SHP77 treated with DMSO at 0.1 percent for 48 hours (cell line): ENCODE data around the gene CYSRT1.
"Not testable (repeated sequence)": the region's sequence is repeated elsewhere in the genome, so short reads cannot be mapped to it uniquely, and the experiment has no call there.

Source experiments
- DNase-seq: peaks from one replicate; lab custom pipeline; 2025; lab: John Stamatoyannopoulos, UW

Gene CYSRT1

DNA sequence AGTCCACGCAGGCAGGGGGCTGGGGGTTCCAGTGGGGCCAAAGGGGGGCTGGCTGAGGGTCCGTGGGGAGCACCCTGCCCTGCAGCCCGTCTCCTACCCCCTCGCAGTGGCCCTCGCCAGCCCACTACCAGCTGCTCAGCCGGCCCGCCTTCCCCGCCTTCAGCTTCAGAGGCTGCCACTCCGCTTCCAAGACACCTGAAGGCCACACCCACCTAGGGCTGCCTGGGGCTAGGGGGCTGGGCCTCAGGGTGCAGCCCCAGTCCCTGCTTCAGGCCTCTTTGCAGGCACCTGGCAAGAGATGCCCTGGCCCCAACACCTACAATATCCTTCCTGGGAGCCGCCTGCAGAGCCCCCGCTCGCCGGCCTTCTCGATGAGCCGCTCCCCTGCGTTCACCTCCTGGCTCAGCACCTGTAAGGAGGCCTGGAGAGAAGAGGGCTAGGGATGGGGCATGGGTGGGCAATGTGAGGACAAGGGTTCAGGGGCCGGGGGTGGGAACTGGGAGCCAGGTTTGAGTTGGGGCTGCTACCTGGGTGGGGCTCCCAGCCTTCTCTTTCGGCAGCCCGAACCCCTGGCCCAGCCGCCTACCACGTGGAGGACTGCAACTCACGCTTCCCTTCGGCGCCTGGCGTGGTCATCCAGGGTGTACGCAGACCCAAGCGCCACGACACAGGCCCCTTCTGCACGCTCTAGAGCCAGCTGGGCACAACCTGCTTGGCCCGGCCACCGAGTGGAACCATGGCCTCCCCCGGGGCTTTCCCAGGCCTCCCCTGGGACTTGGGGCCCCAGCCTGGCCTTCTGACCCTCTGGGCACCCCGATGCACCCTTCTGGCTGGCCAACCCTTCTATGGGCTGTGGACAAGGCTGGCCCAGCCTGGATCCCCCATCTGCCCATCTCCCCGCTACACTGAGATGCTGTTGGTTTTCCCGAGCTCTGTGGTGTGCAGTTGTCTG, 27.9 kb downstream of the CYSRT1 start:
- DNase-seq: no peak

GRCh38 chr9:137253717-137254623, 29.0 kb downstream of the CYSRT1 start:
- no peak for DNase-seq

DNA sequence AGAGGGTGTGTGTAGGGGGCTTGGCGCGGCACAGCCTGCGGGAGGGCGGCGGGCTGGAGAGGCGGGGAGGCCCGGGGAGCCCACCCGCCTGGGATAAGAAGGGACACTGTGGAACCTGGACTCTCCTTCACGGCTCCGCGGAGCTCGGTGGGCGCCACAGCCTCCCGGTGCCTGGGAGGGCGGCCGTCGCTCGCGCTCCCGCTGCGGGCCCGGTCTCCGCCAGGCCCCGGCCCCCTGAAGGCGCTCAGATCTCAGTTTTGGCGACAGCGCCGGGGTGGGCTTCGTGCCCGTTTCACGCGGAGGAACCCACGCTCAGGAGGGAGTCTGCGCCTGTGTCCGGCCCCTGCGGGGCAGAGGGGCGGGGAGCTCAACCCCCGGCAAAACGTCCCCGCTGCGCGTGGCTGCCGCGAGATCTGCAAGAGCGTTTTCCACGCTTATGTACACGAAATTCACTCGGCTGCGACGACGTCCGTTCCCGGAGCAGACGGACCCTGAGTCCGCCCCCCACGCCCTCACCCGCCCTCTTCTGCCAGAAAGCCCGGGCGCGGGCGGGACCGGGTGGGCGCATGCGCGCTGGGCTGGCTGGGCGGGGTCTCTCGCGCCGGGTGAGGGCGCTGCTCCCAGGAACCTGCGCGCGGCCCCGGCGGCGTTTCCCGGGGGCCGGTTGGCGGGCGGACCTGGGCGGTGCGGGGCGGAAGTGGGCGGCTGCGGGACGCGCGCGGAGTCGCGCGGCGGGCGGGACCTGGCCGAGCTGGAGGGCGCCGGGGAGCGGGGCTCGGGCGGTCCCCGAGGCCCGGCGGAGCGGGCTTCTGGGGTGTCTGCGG, 29.9 kb downstream of the CYSRT1 start, which contains the start of gene NELFB:
NELFB (plus strand) TSS at position 704 of the 824 bp plus-strand sequence.
- peak; percentile 65 for DNase-seq

DNA sequence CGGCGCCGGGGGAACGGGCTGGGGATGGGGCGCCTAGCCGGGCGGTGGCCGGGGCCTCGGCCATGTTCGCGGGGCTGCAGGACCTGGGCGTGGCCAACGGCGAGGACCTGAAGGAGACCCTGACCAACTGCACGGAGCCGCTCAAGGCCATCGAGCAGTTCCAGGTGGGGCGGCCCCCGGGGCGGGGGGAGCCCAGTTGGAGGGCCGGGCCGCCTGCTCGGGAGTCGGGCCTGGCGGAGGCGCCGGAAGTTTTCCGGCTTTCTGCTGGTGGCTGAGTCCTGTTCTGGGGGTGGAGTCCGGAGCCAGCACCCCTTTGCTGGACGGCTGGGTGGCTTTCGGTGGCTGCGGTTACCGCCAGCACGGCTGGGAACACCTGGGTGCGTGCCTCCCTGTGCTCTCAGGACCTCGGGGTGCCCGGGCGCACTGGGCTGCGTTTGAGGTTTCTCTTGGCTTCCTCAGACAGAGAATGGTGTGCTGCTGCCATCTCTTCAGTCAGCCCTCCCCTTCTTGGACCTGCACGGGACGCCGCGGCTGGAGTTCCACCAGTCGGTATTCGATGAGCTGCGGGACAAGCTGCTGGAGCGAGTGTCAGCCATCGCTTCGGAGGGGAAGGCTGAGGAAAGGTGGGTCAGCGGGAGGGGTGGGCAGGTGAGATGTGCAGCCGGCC, 30.6 kb downstream of the CYSRT1 start:
- DNase-seq: no peak

DNA sequence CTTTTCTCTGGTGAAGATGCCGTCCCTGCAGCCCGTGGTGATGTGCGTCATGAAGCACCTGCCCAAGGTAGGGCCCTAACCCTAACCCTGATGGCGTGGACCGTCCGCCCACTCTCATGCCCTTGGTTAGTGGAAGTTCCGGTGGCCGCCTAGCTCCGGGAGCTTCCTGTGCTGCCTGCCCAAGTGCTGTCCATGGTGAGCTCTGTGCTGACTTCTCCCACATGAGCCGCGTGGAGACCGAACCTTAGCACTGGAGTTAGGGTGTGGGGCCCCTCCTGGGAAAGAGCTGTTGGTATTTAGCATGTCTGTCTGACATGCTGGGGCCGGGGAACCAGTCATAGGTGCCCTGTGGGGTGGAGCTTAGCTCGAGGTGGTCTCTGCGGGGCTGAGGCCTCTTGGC, 31.4 kb downstream of the CYSRT1 start:
- DNase-seq: no peak

GRCh38 chr9:137256856-137257255, 31.9 kb downstream of the CYSRT1 start:
- DNase-seq: no peak

GRCh38 chr9:137262173-137262908, 37.4 kb downstream of the CYSRT1 start:
- DNase-seq: not testable (repeated sequence)

- no peak for DNase-seq
Measured at GRCh38 chr9:137262909-137263285, 37.9 kb downstream of the CYSRT1 start.

DNA sequence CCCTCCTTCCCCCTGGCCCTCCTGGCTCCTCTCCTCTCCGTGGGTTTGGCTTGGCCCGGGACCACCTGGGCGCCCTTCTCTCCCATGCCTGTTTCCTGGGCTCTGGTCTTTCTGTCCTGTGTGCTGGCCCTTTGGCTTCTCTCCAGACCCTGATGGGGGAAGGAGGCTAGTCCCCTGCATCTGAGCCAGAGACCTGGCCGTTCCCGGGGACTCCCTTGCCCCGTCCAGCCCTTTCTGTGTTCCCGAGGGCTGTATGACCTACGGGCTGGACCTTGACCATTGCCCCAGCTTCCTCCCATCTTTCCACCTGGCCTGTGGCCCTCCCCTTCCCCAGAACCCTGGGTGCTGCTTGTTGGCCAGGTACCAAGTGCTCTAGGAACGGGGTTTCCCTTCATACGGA, 38.5 kb downstream of the CYSRT1 start:
- DNase-seq: no peak

DNA sequence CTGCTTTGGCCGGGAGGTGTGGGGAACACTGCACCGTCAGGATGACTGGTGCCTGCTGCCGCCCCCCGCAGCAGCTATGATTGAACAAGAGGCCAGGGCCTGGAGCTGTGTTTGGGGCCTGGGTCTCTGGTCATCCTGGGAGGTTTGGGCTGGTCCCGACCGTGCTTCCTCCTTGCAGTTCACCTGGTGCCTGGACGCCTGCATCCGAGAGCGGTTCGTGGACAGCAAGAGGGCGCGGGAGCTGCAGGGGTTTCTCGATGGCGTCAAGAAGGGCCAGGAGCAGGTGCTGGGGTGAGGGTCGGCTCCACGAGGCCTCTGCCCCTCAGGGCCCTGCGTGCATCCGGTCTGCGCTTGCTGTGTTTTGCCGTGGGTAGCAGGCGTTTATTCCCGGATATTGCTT, 39.1 kb downstream of the CYSRT1 start:
- DNase-seq: no peak

DNA sequence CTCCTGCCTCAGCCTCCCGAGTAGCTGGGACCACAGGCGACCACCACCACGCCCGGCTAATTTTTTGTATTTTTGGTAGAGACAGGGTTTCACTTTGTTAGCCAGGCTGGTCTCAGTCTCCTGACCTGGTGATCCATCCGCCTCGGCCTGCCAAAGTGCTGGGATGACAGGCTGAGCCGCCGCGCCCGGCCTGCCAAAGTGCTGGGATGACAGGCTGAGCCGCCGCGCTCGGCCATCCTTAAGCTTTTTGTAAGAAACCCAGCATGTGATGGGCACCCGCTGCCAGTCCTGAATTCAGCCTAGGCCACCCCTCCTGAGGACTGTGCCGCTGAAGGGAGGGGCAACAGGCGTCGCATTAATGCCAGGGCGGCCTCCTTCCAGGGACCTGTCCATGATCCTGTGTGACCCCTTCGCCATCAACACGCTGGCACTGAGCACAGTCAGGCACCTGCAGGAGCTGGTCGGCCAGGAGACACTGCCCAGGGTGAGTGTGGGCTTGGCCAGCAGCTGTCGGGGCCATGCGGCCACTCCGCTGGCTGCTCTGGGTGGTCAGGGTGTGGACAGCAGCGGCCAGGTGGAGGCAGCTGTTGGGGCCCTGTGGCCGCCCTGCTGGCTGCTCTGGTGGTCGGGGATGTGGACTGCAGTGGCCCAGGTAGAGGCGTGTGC, 40.7 kb downstream of the CYSRT1 start:
- DNase-seq: no peak

GRCh38 chr9:137266162-137266527, 41.2 kb downstream of the CYSRT1 start:
- no peak for DNase-seq

DNA sequence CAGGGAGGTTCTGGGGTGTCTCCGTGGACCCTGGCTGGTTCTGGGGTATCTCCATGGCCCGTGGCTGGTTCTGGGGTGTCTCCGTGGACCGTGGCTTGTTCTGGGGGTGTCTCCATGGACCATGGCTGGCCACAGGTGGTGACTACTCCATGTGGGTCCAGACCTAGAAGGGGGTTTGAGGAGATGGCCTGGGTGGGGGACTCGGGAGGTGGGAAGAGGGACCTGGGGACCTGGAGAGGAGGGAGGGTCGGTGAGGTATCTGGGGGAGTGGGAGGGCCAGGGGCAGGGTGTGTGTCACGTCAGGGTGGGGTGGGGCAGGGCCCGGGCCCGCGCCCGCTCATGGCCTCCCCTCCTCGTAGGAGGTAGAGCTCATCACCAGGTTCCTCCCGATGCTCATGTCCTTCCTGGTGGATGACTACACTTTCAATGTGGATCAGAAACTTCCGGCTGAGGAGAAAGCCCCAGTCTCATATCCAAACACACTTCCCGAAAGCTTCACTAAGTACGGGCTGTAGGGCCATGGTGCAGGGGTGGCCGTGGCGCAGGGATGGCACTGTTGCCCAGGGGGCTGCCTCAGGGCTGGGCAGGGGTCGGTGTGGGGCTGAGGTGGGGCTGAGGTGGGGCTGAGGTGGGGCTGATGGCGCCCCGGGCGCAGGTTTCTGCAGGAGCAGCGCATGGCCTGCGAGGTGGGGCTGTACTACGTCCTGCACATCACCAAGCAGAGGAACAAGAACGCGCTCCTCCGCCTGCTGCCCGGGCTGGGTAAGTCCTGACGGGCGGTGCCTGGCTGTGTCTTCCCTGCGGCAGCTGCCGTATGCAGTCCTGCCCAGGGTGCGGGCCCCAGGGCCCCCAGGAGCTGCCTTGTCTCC, 41.8 kb downstream of the CYSRT1 start:
- DNase-seq: no peak

GRCh38 chr9:137267933-137268355, 43.0 kb downstream of the CYSRT1 start:
- no peak for DNase-seq

- DNase-seq: no peak
Measured at GRCh38 chr9:137268538-137269201, 43.7 kb downstream of the CYSRT1 start.

DNA sequence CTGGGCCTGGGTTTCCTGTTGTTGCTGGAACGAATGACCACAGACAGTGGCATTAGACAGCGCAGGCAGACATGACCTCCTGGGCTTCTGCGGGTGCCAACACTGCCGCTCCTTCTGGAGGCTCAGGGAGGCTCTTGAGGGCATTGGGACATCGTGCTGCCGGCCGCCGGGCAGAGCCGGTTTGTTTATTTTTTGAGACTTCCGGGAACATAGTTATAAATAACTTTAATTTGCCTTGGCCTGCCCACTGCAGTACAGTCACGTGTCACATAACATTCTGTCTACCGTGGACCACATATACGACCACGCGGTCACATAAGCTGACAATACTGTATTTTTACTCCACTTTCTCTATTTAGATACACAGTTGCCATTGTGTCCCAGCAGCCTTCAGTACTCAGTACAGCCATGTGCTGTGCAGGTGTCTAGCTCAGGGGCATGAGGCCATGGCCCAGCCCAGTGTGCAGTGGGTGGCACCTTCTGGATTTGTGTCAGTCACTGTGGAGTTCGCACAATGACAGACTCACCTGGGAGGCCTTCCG, 44.3 kb downstream of the CYSRT1 start:
- peak; percentile 45 for DNase-seq

DNA sequence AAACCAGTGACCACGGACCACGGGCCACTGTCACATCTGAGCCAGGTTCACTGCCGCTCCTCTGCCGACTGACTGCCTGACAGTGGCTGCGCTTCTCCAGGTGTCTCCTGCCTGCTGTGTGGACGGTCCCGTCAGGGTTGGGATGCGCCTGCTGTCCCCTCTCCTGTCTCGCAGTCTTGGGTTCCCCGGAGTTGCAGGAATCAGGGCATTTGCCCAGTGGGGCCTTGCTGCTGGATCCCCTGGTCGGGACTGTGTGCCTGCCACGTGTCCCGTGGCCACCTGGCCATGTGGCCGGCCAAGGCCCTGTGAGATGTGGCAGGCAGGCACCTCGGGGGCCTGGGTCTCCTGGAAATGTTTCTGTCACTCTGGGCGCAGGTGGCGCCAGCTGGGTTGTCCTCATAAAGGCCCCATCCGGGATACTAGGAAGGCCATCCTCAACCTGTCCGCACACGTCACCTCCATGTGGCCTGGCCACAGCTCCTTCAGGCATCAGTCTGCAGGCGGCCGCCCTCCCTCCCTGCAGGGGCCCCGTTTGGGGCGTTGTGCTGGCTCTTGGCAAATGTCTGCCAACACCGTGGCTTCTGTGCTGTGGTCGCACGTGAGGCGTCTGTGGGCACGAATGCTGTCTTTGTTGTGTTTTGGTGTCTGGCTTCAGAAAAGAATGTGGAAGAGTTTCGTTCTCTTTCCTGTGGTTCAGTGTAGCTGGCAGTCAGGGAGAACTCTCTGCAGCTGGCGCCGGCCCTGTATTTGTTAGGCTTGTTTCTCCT, 46.1 kb downstream of the CYSRT1 start:
- no peak for DNase-seq
